Measurements from ENCODE around the gene PDZRN3. TPM values are rescaled to one million over a fixed set of nuclear protein-coding genes. Genes with fewer than 3 reads are reported as not detected.

Gene PDZRN3
- total RNA-seq, 1 experiment from 2014 or later: 0.24 TPM

GRCh38 chr3:73575519-73575918 lies 49.2 kb downstream of the PDZRN3 start:
- intact Hi-C loops (cut with micrococcal nuclease; ENCODE audit: unreplicated experiment): no loop called here
- no peak for DNase-seq (ENCODE audit: low spot score)
- Histone ChIP-seq H3K27me3 (replicated peaks; ENCODE audit: insufficient read depth, low read depth, low read length, poor library complexity) (no peaks in the 10 kb centered on the region), H3K9me3 (ENCODE audit: low read depth, low read length, poor library complexity, severe bottlenecking) (no peaks in the 10 kb centered on the region), H3K4me1 (ENCODE audit: insufficient read depth, low read length, poor library complexity, severe bottlenecking) (no peaks in the 10 kb centered on the region), H3K27ac (ENCODE audit: low read depth, low read length, poor library complexity, severe bottlenecking) (no peak overlapping the region), H3K36me3 (ENCODE audit: insufficient read depth, low read length, poor library complexity, severe bottlenecking) (no peaks in the 10 kb centered on the region), H3K4me3 (ENCODE audit: low read depth, low read length, poor library complexity, severe bottlenecking) (no peak overlapping the region)
- ChIA-PET POLR2A (ENCODE audit: low non-redundant PET) (no interaction called here), CTCF (no interaction called here)
- BruUV-seq (replicated peaks): no TSS peak
- no peak for TF ChIP-seq EZH2 (IDR thresholded peaks at IDR 0.05; ENCODE audit: borderline replicate concordance, low read depth, low read length, poor library complexity, severe bottlenecking)
- TF ChIP-seq CTCF (conservative IDR thresholded peaks at IDR 0.05; ENCODE audit: low read depth, low read length): no peak

DNA sequence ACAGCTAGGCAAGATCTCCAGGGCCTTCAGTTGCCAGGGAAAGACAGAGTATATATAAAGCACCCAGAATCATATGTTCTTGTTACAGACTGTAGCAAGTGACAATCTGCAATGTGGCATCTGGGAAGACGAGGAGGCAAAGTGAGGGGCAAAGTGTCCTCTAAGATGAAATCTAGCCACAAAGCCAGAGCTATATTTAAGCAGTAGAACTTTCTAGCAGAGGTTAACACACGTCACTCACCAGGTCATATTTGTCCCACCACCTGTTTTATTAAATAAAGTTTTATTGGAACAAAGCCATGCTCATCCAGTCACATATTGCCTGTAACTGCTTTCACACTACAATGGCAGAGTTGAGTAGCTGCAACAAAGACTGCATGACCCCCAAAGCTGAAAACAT lies 51.5 kb downstream of the PDZRN3 start:
- no TSS peak for BruUV-seq (replicated peaks)
- intact Hi-C loops (cut with micrococcal nuclease; ENCODE audit: unreplicated experiment): no loop called here
- Histone ChIP-seq H3K27ac (ENCODE audit: low read depth, low read length, poor library complexity, severe bottlenecking) (no peak overlapping the region), H3K9me3 (ENCODE audit: low read depth, low read length, poor library complexity, severe bottlenecking) (no peaks in the 10 kb centered on the region), H3K4me1 (ENCODE audit: insufficient read depth, low read length, poor library complexity, severe bottlenecking) (no peaks in the 10 kb centered on the region), H3K27me3 (replicated peaks; ENCODE audit: insufficient read depth, low read depth, low read length, poor library complexity) (no peaks in the 10 kb centered on the region), H3K36me3 (ENCODE audit: insufficient read depth, low read length, poor library complexity, severe bottlenecking) (no peaks in the 10 kb centered on the region), H3K4me3 (ENCODE audit: low read depth, low read length, poor library complexity, severe bottlenecking) (no peak overlapping the region)
- ChIA-PET CTCF (no interaction called here), POLR2A (ENCODE audit: low non-redundant PET) (no interaction called here)
- no peak for TF ChIP-seq EZH2 (IDR thresholded peaks at IDR 0.05; ENCODE audit: borderline replicate concordance, low read depth, low read length, poor library complexity, severe bottlenecking)
- TF ChIP-seq CTCF (conservative IDR thresholded peaks at IDR 0.05; ENCODE audit: low read depth, low read length): no peak
- DNase-seq (ENCODE audit: low spot score): no peak

GRCh38 chr3:73572368-73572767 lies 52.4 kb downstream of the PDZRN3 start:
- Histone ChIP-seq H3K9me3 (ENCODE audit: low read depth, low read length, poor library complexity, severe bottlenecking) (no peaks in the 10 kb centered on the region), H3K4me3 (ENCODE audit: low read depth, low read length, poor library complexity, severe bottlenecking) (no peak overlapping the region), H3K27ac (ENCODE audit: low read depth, low read length, poor library complexity, severe bottlenecking) (no peak overlapping the region), H3K4me1 (ENCODE audit: insufficient read depth, low read length, poor library complexity, severe bottlenecking) (no peaks in the 10 kb centered on the region), H3K36me3 (ENCODE audit: insufficient read depth, low read length, poor library complexity, severe bottlenecking) (no peaks in the 10 kb centered on the region), H3K27me3 (replicated peaks; ENCODE audit: insufficient read depth, low read depth, low read length, poor library complexity) (no peaks in the 10 kb centered on the region)
- intact Hi-C loops (cut with micrococcal nuclease; ENCODE audit: unreplicated experiment): no loop called here
- no peak for DNase-seq (ENCODE audit: low spot score)
- POLR2A ChIA-PET (ENCODE audit: low non-redundant PET): no interaction called here
- CTCF ChIA-PET: no interaction called here
- TF ChIP-seq CTCF (conservative IDR thresholded peaks at IDR 0.05; ENCODE audit: low read depth, low read length) (no peak), EZH2 (IDR thresholded peaks at IDR 0.05; ENCODE audit: borderline replicate concordance, low read depth, low read length, poor library complexity, severe bottlenecking) (no peak)
- BruUV-seq (replicated peaks): no TSS peak

All from A673 (cell line).